Measurements from ENCODE around the gene RGS3.
A peak's percentile ranks its signal among the peaks of the same experiment; 100 is the strongest.

DNA sequence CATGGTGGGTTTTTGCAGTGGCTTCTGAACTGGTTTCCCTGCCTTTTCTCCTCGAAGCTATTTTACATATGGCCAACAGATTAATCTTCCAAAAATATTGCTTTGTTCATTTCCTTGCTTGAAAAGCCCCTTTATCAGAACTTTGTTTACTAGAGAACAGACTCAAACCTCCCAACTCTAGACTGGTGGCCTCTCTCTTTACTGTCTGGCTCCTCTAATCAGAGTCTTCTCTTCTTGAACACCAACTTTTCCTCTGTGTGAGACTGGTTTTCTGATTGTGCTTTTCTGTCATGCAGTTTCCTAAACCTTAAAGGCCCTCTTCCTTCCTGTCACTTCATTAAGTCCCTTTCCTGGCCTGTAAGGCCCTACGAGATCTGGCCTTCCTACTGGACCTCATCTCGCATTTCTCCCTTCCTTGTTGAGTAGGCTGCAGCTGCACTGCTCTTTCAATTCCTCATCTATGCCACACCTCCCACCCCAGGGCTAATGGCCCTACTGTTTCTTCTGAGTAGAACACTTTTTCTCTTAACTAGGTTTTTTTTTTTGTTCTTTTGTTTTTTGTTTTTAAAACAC is 47.3 kb upstream of the RGS3 start:
- TF ChIP-seq RAD51 (IDR thresholded peaks at IDR 0.05) = no peak
- no peak for TF ChIP-seq RAD21 (IDR thresholded peaks at IDR 0.05; ENCODE audit: insufficient read depth, low read depth, low read length)
- TF ChIP-seq POLR2A (IDR thresholded peaks at IDR 0.05; ENCODE audit: low read depth, low read length) = peak; percentile 66
- TF ChIP-seq, protein P1, sequence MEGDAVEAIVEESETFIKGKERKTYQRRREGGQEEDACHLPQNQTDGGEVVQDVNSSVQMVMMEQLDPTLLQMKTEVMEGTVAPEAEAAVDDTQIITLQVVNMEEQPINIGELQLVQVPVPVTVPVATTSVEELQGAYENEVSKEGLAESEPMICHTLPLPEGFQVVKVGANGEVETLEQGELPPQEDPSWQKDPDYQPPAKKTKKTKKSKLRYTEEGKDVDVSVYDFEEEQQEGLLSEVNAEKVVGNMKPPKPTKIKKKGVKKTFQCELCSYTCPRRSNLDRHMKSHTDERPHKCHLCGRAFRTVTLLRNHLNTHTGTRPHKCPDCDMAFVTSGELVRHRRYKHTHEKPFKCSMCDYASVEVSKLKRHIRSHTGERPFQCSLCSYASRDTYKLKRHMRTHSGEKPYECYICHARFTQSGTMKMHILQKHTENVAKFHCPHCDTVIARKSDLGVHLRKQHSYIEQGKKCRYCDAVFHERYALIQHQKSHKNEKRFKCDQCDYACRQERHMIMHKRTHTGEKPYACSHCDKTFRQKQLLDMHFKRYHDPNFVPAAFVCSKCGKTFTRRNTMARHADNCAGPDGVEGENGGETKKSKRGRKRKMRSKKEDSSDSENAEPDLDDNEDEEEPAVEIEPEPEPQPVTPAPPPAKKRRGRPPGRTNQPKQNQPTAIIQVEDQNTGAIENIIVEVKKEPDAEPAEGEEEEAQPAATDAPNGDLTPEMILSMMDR (IDR thresholded peaks at IDR 0.05 in 2 of 3, conservative IDR thresholded peaks at IDR 0.05 in 1 of 3; ENCODE audit: control insufficient read depth in 2 of 3, extremely low read depth in 1 of 3, insufficient read depth in 1 of 3, low read depth in 3 of 3, low read length in 3 of 3) = no peak
- no peak for TF ChIP-seq FOXM1 (IDR thresholded peaks at IDR 0.05; ENCODE audit: low read depth, low read length)
- TF ChIP-seq, protein P2, sequence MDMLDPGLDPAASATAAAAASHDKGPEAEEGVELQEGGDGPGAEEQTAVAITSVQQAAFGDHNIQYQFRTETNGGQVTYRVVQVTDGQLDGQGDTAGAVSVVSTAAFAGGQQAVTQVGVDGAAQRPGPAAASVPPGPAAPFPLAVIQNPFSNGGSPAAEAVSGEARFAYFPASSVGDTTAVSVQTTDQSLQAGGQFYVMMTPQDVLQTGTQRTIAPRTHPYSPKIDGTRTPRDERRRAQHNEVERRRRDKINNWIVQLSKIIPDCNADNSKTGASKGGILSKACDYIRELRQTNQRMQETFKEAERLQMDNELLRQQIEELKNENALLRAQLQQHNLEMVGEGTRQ (IDR thresholded peaks at IDR 0.05; ENCODE audit: borderline replicate concordance, low read depth, low read length) = no peak
- no peak for TF ChIP-seq CEBPB (IDR thresholded peaks at IDR 0.05; ENCODE audit: borderline replicate concordance in 1 of 2, low read depth in 2 of 2, low read length in 2 of 2)

Measured in GM12878 (cell line).